M059J (cell line): Measurements from ENCODE around the gene KCNN3. TPM values are rescaled to one million over a fixed set of nuclear protein-coding genes. Genes with fewer than 3 reads are reported as not detected.

Source experiments
- DNase-seq: peaks from one replicate; pipeline ENCODE4 v3.0.0-alpha.2; 2012; ENCODE audit warnings: low read depth
- total RNA-seq: library from RNA; depleted of rRNA; stranded (reverse); fragments of >200 nt; shearing (Covaris generic); gene quantifications from 2 replicates; pipeline ENCODE4 v1.2.3, GENCODE V29; 2014; rRNA removed

The KCNN3 gene
- total RNA-seq, 1 experiment from 2014 or later: 0.37 TPM

DNA sequence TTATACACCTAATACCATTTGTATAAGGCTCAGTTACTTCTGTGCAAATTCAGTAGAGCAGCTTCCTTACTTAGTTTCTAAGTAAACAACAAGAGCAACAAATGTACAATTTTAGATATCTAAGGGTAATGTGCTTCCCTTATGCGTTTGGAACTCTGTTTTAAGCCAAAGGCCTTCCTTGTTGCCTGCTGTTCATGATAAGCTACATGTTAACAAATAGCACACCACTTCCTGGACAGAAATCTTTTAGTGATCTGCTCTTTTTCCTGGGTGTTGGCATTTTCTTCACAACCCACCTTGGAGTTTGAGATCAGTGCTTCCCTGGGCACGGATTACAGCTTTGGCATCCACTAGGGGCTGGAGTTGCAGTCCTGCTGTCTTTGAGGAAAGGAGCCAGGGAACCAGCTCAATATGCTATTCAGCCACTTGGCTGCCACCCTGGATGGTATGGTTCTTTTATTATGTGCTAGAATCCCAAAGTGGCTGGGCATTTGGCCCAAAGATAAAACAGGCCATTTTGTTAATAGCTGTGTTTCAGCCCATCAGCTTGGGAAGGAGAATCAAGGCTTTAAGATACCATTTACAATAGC lies 206.5 kb downstream of the KCNN3 start:
- no peak for DNase-seq

GRCh38 chr1:154661110-154661509 lies 209.0 kb downstream of the KCNN3 start:
- no peak for DNase-seq

DNA sequence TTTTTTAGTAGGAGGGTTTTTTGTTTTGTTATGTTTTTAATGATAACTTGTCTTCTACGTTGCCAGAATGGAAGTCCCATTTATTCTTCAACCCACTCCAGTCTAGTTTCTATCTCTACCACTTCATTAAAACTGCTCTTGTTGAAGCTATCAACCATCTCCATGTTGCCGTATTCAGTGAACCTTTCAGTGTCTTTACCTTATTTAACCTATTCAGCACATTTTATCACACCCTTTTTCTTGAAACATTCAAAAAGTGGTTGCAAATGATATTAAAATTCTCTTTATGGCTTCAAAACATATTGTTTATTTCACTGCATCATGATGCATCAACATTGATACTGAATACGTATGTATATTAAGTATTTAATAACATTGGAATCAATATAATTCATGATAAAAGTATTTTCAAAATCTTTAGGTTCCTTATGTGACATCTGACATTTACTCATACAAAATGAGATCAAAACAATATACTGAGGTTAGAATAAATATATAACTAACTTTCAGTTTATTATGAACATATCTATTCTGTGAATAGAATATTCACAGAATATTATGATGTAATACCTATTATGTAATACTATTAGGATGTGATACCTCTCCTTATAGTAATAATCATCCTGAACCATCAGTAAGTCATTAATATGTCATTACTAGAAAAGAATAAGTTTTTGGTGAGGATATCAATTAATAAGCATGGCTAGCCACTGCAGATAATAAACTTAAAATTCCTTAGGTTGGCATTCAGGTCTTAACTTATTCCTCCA lies 210.1 kb downstream of the KCNN3 start:
- no peak for DNase-seq

- no peak for DNase-seq
Measured at GRCh38 chr1:154657556-154657955, 212.5 kb downstream of the KCNN3 start.

DNA sequence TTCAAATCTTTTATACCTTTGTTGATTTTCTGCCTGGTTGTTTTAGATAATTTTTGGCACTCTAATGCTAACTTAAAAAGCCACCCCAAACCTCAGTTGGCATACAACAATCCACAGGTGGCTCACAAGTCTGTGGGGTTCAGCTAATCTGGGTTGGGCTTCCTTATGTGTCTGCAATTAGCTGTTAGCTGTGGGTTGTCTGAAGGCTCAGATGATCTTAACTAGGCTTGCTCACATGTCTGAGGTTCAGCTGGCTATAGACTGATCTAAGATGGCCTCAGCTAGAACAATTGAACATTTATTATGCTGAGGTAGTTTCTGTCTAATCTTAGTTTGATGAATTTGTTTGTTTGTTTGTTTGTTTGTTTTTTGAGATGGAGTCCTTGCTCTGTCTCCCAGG lies 217.2 kb downstream of the KCNN3 start:
- no peak for DNase-seq

Other genes starting within 250 kb of the KCNN3 start
- 5.5 and 6.2 TPM in 2 replicates for gene PMVK, start 66.4 kb upstream of the KCNN3 start, total RNA-seq
- 66.7 and 97.9 TPM in 2 replicates for gene PBXIP1, start 85.8 kb upstream of the KCNN3 start, total RNA-seq
- gene PYGO2, start 91.5 kb upstream of the KCNN3 start, total RNA-seq: 27.5 and 41.7 TPM in 2 replicates
- 64.4 and 84.5 TPM in 2 replicates for gene SHC1, start 100.5 kb upstream of the KCNN3 start, total RNA-seq
- gene CKS1B, start 104.4 kb upstream of the KCNN3 start, total RNA-seq: 338 TPM in 2 replicates
- gene FLAD1, start 113.1 kb upstream of the KCNN3 start, total RNA-seq: 32.2 and 44.4 TPM in 2 replicates
- not detected in 2 replicates for gene LENEP, start 123.3 kb upstream of the KCNN3 start, total RNA-seq
- 20.7 and 37.5 TPM in 2 replicates for gene ZBTB7B, start 132.5 kb upstream of the KCNN3 start, total RNA-seq
- not detected in 2 replicates for gene DCST2, start 163.5 kb upstream of the KCNN3 start, total RNA-seq
- gene DCST1, start 163.5 kb upstream of the KCNN3 start, total RNA-seq: not detected in 2 replicates
- gene ADAM15, start 181.0 kb upstream of the KCNN3 start, total RNA-seq: 74.5 and 90.0 TPM in 2 replicates
- 22.8 and 36.2 TPM in 2 replicates for gene EFNA4, start 193.5 kb upstream of the KCNN3 start, total RNA-seq
- 0.59 and 2.9 TPM in 2 replicates for gene EFNA3, start 208.6 kb upstream of the KCNN3 start, total RNA-seq